Fibroblast of the conjunctiva (primary cell): ENCODE measurements around the gene SFMBT1.
"Not testable (repeated sequence)": the region's sequence is repeated elsewhere in the genome, so short reads cannot be mapped to it uniquely, and the experiment has no call there.

Experiments used
- DNase-seq: peaks from one replicate; pipeline ENCODE4 v3.0.0-alpha.2; 2010; ENCODE audit warnings: low read depth

The SFMBT1 gene

GRCh38 chr3:53035825-53036619 lies 9.9 kb downstream of the SFMBT1 start:
- no peak for DNase-seq

DNA sequence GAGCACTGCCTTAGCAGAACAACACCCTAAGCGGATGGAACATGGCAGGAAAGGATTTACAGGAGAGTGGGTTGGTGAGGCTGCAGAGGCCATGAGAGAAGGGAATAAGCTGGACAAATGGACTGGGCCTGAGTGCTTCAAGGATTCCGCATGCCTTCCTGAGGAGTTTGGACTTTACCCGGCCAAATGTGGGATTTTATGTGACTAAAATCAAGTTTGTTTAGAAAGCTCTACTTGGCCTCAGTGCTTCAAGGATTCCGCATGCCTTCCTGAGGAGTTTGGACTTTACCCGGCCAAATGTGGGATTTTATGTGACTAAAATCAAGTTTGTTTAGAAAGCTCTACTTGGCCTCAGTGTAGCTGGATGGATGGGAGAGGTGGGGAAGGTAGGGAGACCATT lies 10.9 kb downstream of the SFMBT1 start:
- not testable (repeated sequence) for DNase-seq

DNA sequence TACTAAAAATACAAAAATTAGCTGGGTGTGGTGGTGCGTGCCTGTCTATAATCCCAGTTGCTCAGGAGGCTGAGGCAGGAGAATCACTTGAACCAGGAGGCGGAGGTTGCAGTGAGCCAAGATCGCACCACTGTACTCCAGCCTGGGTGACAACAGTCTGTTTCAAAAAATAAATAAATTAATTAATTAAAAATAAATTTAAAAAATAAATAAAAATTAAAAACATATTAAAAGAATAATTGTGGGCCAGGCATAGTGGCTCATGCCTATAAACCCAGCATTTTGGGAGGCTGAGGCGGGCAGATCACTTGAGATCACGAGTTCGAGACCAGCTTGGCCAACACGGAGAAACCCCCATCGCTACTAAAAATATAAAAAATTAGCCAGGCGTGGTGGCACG lies 11.5 kb downstream of the SFMBT1 start:
- not testable (repeated sequence) for DNase-seq

DNA sequence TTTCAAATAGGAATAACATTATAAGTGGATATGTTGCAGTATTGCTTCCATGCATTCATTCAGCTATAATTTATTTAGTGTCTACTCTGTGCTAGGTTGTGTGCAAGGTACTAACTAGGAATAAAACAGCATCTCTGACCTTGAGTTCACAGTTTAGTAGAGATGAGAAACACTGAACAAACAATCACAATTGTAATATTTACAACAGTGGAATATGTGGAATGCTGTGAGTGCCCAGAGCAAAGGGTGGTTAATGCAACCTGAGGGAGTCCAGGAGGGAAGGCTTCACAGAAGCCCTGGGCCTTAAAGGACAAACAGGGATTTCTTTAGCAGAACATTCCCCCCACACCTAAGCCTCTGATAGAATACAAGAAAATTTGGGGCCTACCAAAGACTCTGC lies 13.3 kb downstream of the SFMBT1 start:
- DNase-seq: no peak

DNA sequence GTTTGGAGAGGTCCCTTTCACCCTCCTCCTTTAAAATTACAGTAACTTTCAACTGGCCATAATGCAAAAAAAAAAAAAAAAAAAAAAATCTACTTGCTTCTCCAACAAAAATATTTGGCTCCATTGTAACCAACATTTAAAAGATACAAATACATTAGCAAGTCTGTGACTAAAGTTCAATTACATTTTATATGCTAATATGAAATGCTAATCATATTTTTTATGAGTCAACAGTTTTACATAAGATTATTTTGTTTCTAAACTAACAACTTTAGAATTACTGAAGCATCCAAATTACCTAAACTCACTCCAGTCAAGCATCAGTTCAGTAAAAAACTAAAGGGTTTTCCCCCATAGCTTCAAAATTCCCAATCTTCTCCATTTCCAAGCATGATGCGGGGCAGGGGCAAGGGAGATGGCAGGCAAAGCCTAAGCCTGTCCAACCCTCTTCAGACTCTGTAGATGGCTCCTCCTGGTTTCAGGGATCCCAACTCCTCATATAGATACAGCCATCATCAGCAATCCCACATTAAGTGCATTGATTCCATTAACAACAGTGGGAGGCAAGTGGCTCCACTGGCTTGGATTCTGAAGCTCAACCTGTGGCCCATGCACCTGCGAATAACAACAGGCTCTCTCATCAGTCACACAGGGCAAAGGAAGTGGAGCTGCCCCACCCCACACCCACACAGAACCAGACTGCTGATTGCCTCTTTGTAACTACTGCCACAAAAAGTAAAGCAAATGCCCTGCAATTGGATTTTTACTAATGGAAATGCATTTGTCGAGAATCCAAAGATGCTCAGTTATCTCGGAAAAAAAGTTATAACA lies 15.0 kb downstream of the SFMBT1 start:
- no peak for DNase-seq

DNA sequence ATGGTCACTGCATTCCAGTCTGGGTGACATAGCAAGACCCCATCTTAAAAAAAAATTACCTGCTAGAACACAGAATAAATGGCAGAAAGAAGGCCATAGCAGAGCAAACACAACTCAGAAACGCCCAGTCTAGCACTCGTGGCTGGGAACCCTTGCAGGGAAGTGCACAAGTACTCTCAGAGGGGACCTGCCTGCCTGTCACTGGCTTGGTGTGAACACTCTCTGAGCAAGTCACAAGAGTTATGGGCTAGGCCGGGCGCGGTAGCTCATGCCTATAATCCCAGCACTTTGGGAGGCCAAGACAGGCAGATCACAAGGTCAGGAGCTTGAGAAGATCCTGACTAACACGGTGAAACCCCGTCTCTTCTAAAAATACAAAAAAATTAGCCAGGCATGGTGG lies 17.2 kb downstream of the SFMBT1 start:
- DNase-seq: no peak

DNA sequence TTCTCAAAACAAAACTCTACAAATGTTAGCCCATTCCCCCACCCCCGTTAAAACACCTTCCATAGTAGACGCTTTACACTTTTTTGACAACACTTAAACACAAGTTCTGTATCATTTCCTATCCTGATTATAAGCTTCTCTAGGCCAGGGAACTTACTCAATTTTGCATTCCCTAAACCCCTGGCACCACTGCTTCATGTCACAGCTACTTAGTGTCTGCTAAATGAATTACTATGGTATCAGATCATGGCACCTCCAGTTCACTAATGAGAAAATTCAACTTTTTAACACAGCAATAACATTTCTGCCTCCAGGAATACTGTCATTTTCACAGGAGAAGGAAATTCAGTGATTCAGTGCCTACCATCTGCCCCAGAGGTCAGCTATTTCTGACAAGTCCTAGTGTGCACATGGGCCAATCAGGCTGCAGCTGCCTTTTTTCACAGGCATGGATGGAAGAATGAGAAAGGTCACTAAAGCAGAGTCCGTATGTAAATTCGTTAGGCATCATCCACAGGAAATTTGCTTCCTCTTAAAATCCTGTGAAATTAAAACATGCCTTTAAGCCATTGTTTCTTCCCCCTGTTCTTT lies 18.5 kb downstream of the SFMBT1 start:
- no peak for DNase-seq

- no peak for DNase-seq
These were observed 19.3 kb downstream of the SFMBT1 start for GRCh38 chr3:53026382-53027162.

GRCh38 chr3:53024315-53024714 lies 21.6 kb downstream of the SFMBT1 start:
- DNase-seq: no peak

GRCh38 chr3:53023072-53023823 lies 22.6 kb downstream of the SFMBT1 start:
- DNase-seq: no peak

- no peak for DNase-seq
These were observed 23.2 kb downstream of the SFMBT1 start for GRCh38 chr3:53022647-53023046.

GRCh38 chr3:53016236-53016635 lies 29.6 kb downstream of the SFMBT1 start:
- DNase-seq: no peak

GRCh38 chr3:53011324-53011723 lies 34.5 kb downstream of the SFMBT1 start:
- no peak for DNase-seq

DNA sequence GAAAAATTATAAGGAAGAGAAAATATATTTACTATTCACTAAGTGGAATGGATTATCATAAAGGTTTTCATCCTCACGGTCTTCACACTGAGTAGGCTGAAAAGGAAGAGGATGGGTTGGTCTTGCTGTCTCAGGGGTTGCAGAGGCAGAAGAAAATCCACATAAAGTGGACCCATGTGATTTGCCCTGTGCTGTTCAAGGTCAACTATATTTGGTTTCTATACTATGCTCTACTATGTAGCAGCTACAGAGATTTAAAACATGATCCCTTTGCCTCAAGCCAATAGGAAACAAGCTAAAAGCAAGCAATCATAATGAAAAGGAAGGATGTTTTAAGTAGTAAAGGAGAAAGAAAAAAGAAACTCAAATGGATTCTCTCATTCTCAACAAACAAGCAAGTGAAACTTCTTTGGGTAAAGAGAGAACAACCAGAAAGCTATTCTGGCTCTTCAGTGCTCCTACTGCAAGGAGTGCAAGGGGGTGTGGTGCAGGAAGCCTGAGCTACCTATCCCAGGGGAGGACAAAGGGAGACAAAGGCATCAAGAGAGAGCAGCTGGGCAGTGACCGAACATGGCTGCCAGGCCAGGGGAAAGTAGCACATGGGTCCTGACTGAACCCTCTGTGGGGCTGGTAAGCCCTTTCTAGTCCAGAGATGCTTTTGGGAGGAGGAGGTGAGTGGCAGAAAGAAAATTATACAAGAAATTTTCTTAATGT lies 35.9 kb downstream of the SFMBT1 start:
- DNase-seq: no peak

- DNase-seq: no peak
These were observed 36.9 kb downstream of the SFMBT1 start for GRCh38 chr3:53008932-53009331.

GRCh38 chr3:53005854-53006513 lies 39.9 kb downstream of the SFMBT1 start:
- no peak for DNase-seq

DNA sequence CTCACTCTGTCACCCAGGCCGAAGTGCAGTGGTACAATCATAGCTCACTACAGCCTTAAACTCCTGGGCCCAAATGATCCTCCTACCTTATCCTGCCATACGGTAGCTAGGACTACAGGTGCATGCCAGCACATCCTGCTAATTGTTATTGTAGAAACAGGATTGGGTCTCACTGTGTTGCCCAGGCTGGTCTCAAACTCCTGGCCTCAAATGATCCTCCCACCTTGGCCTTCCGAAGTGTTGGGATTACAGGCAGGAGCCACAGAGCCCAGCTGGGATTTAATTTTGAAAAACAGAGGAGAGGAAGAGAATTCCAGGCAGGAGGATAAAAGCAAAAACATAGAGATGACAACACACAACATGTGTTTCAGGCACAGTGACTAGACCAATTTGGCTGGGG lies 40.5 kb downstream of the SFMBT1 start:
- no peak for DNase-seq

DNA sequence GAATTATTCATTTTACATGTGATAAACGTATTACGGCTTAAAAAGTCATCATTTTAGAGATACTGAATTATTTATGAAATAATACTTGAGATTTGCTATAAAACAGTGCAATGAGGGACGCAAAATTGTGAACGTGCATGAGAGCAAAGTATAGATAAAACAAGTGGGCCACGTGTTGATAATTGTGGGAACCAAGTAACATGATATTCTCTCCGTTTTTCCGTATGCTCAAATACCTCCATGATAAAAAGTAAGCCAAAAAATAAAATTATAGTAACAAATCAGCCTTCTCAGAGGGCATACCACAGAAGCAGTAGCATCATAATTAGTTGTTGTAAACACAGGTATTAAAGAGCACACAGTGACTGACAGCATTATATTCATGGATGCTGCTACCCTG lies 42.6 kb downstream of the SFMBT1 start:
- no peak for DNase-seq

GRCh38 chr3:52998771-52999513 lies 46.9 kb downstream of the SFMBT1 start:
- DNase-seq: no peak

GRCh38 chr3:52990637-52991036 lies 55.2 kb downstream of the SFMBT1 start:
- no peak for DNase-seq
